SK-N-SH (cell line): ENCODE measurements around the gene HECW1. TPM values are rescaled to one million over a fixed set of nuclear protein-coding genes. Genes with fewer than 3 reads are reported as not detected.

ENCODE experiments used
- CTCF ChIA-PET: fragments of 300-600, 350-600 bp; formaldehyde crosslinking; extraction: SDS; loops from one replicate; lab custom pipeline; 2021; lab: Yijun Ruan, JAX
- POLR2A ChIA-PET: fragments of 350-600 bp; sonication (Branson Sonifier 250); formaldehyde crosslinking; extraction: SDS; loops from one replicate; lab custom pipeline; 2020; ENCODE audit warnings: antibody characterized with exemption, inconsistent platforms; lab: Yijun Ruan, JAX
- DNase-seq: peaks from one replicate; pipeline ENCODE4 v3.0.0; 2012
- H2AFZ ChIP-seq: fragments of 200-600 bp; sonication (generic); 2 replicates; pipeline ENCODE4 v1.8.1; 2016; ENCODE audit warnings: antibody characterized with exemption, mild to moderate bottlenecking, low read depth
- H3F3A ChIP-seq: fragments of 200-600 bp; sonication (generic); replicated peaks from 2 replicates; pipeline ENCODE3; 2016; ENCODE audit warnings: antibody characterized with exemption, mild to moderate bottlenecking; ENCODE audit not compliant: insufficient read depth
- H3K27ac ChIP-seq, 2 experiments: fragments of 200-500 bp in 1 of 2; fragments of 200-600 bp in 1 of 2; sonication (Bioruptor generic) in 1 of 2; sonication (generic), shearing (Covaris generic) in 1 of 2; 2 replicates each; pipeline versions ENCODE4 v1.5.1 to v1.6.1; 2014 to 2016; ENCODE audit warnings: low read depth in 2 of 2, inconsistent platforms in 1 of 2, low read length in 1 of 2, mild to moderate bottlenecking in 1 of 2, mixed read lengths in 1 of 2
- H3K27me3 ChIP-seq: fragments of 200-600 bp; sonication (generic), shearing (Covaris generic); 2 replicates; pipeline ENCODE4 v1.6.1; 2016; ENCODE audit warnings: mixed run types; ENCODE audit not compliant: insufficient read depth
- H3K36me3 ChIP-seq, 2 experiments: fragments of 200-500 bp in 1 of 2; fragments of 200-600 bp in 1 of 2; sonication (Bioruptor generic) in 1 of 2; sonication (generic) in 1 of 2; replicated peaks in 1 of 2; 2 replicates each; pipeline versions ENCODE3 to v1.5.1; 2014 to 2016; ENCODE audit warnings: low read length in 1 of 2, mild to moderate bottlenecking in 1 of 2; ENCODE audit not compliant: insufficient read depth in 2 of 2, control insufficient read depth in 1 of 2
- H3K4me1 ChIP-seq, 2 experiments: fragments of 200-500 bp in 1 of 2; fragments of 200-600 bp in 1 of 2; sonication (Bioruptor generic) in 1 of 2; sonication (generic), shearing (Covaris generic) in 1 of 2; 2 replicates each; pipeline versions ENCODE4 v1.5.1 to v1.6.1; 2014 to 2016; ENCODE audit warnings: low read depth in 1 of 2, low read length in 1 of 2, mixed run types in 1 of 2; ENCODE audit not compliant: insufficient read depth in 2 of 2, control insufficient read depth in 1 of 2
- H3K4me2 ChIP-seq: fragments of 200-600 bp; sonication (generic), shearing (Covaris generic); 2 replicates; pipeline ENCODE4 v1.6.1; 2017; ENCODE audit warnings: mixed run types
- H3K4me3 ChIP-seq, 2 experiments: fragments of 200-500 bp in 1 of 2; fragments of 200-600 bp in 1 of 2; sonication (Bioruptor generic) in 1 of 2; sonication (generic), shearing (Covaris generic) in 1 of 2; 2 replicates each; pipeline versions ENCODE4 v1.5.1 to v1.8.1; 2014 to 2016; ENCODE audit warnings: low read depth in 2 of 2, inconsistent platforms in 1 of 2, low read length in 1 of 2, mild to moderate bottlenecking in 1 of 2, mixed read lengths in 1 of 2, moderate library complexity in 1 of 2
- H3K79me2 ChIP-seq: fragments of 200-600 bp; sonication (generic); 2 replicates; pipeline ENCODE4 v1.8.1; 2017; ENCODE audit warnings: mild to moderate bottlenecking; ENCODE audit not compliant: insufficient read depth
- H3K9ac ChIP-seq: fragments of 200-600 bp; sonication (generic); 2 replicates; pipeline ENCODE4 v1.6.1; 2017; ENCODE audit warnings: mixed run types
- H3K9me2 ChIP-seq: fragments of 200-600 bp; sonication (generic); 2 replicates; pipeline ENCODE4 v1.6.1; 2017; ENCODE audit warnings: mixed run types
- H3K9me3 ChIP-seq: fragments of 200-600 bp; sonication (generic); 2 replicates; pipeline ENCODE4 v1.6.1; 2017; ENCODE audit warnings: mixed run types, mild to moderate bottlenecking, moderate library complexity
- H4K20me1 ChIP-seq: fragments of 200-600 bp; sonication (generic); 2 replicates; pipeline ENCODE4 v1.6.1; 2017; ENCODE audit warnings: mild to moderate bottlenecking, mixed run types; ENCODE audit not compliant: insufficient read depth
- ELF1 ChIP-seq: IDR thresholded peaks from 2 replicates; pipeline ENCODE4 v1.4.0; 2012
- FOSL2 ChIP-seq: IDR thresholded peaks from 2 replicates; pipeline ENCODE4 v1.4.0; 2012; ENCODE audit warnings: low read depth, mild to moderate bottlenecking, moderate library complexity, borderline replicate concordance
- FOXJ3 ChIP-seq: sonication (generic); formaldehyde crosslinking; IDR thresholded peaks from 2 replicates; pipeline ENCODE4 v1.5.1; 2020; ENCODE audit warnings: mild to moderate bottlenecking, missing genetic modification reagents
- IRF3 ChIP-seq: fragments of 150-350 bp; IDR thresholded peaks from 2 replicates; pipeline ENCODE4 v1.6.1; 2016; ENCODE audit warnings: mild to moderate bottlenecking, low read depth, low read length
- JUND ChIP-seq: IDR thresholded peaks from 2 replicates; pipeline ENCODE4 v1.4.0; 2012
- MAX ChIP-seq: IDR thresholded peaks from 2 replicates; pipeline ENCODE4 v1.4.0; 2012; ENCODE audit warnings: low read depth
- MXI1 ChIP-seq: IDR thresholded peaks from 2 replicates; pipeline ENCODE4 v1.6.1; 2012; ENCODE audit warnings: mild to moderate bottlenecking, low read depth, low read length, improper control_type of control experiment
- NRF1 ChIP-seq: IDR thresholded peaks from 2 replicates; pipeline ENCODE4 v1.6.1; 2012; ENCODE audit warnings: low read depth, mild to moderate bottlenecking, low read length
- RCOR1 ChIP-seq: fragments of 150-350 bp; IDR thresholded peaks from 2 replicates; pipeline ENCODE4 v1.6.1; 2017; ENCODE audit warnings: antibody characterized with exemption, low read length
- USF2 ChIP-seq: fragments of 150-350 bp; IDR thresholded peaks from 2 replicates; pipeline ENCODE4 v1.6.1; 2017; ENCODE audit warnings: antibody characterized with exemption, low read length, low read depth, borderline replicate concordance
- YY1 ChIP-seq: IDR thresholded peaks from 2 replicates; pipeline ENCODE4 v1.4.0; 2012; ENCODE audit warnings: low read depth, mild to moderate bottlenecking
- WGBS: methylation state at CpG from one replicate; pipeline ENCODE4 v1.1.6; 2017; ENCODE audit warnings: low lambda C conversion rate; 5-methylcytosine and 5-hydroxymethylcytosine counted together
- polyA plus RNA-seq, 3 experiments: library from polyadenylated mRNA; depleted of rRNA; stranded (reverse); fragments of >200 nt; gene quantifications; 2 replicates each; pipeline ENCODE4 v1.2.3, GENCODE V29; 2012
- TF ChIP-seq, protein P1 (sequence below): IDR thresholded peaks from 2 replicates; pipeline ENCODE4 v1.6.1; 2012; ENCODE audit warnings: mild to moderate bottlenecking, low read depth, low read length, moderate library complexity

HECW1 gene
- polyA plus RNA-seq, 1 of the 3 experiments (the other 2 are of a cell fraction): not detected

- H3K4me3 ChIP-seq: no peak overlapping the region
- no peaks in the 10 kb centered on the region for H3K36me3 ChIP-seq
- H3F3A ChIP-seq: no peaks in the 10 kb centered on the region
- 40% methylated on average over 2 of the region's 2 CpGs for WGBS
- H3K4me2 ChIP-seq: no peak overlapping the region
- ChIA-PET CTCF (interaction anchor here (1.3 to 2.0 kb wide), 3 partner anchors 20 to 174 kb away, joined by 3 to 4 read pairs (median 3); no protein-coding TSS in a partner anchor), POLR2A (no interaction called here)
- H3K9me2 ChIP-seq: no peaks in the 10 kb centered on the region
- no peaks in the 10 kb centered on the region for H3K4me1 ChIP-seq
- H4K20me1 ChIP-seq: no peaks in the 10 kb centered on the region
- H3K27ac ChIP-seq: no peak overlapping the region
- H2AFZ ChIP-seq: no peak overlapping the region
- H3K9me3 ChIP-seq: no peaks in the 10 kb centered on the region
- H3K9ac ChIP-seq: no peak overlapping the region
- DNase-seq: no peak
- no peak for TF ChIP-seq MXI1
- TF ChIP-seq USF2: no peak
- TF ChIP-seq YY1: no peak
- no peak for TF ChIP-seq MAX
- no peak for TF ChIP-seq RCOR1
- no peak for TF ChIP-seq IRF3
- TF ChIP-seq FOXJ3 (CRISPR knock-in tag): no peak
- TF ChIP-seq, protein P1, sequence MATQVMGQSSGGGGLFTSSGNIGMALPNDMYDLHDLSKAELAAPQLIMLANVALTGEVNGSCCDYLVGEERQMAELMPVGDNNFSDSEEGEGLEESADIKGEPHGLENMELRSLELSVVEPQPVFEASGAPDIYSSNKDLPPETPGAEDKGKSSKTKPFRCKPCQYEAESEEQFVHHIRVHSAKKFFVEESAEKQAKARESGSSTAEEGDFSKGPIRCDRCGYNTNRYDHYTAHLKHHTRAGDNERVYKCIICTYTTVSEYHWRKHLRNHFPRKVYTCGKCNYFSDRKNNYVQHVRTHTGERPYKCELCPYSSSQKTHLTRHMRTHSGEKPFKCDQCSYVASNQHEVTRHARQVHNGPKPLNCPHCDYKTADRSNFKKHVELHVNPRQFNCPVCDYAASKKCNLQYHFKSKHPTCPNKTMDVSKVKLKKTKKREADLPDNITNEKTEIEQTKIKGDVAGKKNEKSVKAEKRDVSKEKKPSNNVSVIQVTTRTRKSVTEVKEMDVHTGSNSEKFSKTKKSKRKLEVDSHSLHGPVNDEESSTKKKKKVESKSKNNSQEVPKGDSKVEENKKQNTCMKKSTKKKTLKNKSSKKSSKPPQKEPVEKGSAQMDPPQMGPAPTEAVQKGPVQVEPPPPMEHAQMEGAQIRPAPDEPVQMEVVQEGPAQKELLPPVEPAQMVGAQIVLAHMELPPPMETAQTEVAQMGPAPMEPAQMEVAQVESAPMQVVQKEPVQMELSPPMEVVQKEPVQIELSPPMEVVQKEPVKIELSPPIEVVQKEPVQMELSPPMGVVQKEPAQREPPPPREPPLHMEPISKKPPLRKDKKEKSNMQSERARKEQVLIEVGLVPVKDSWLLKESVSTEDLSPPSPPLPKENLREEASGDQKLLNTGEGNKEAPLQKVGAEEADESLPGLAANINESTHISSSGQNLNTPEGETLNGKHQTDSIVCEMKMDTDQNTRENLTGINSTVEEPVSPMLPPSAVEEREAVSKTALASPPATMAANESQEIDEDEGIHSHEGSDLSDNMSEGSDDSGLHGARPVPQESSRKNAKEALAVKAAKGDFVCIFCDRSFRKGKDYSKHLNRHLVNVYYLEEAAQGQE: no peak
- TF ChIP-seq JUND: no peak
- TF ChIP-seq NRF1: no peak
- no peak for TF ChIP-seq FOSL2
- no peak for TF ChIP-seq ELF1
- no peaks in the 10 kb centered on the region for H3K79me2 ChIP-seq
- H3K27me3 ChIP-seq: no peaks in the 10 kb centered on the region; the same call in 1 of the 2 replicates
Measured at GRCh38 chr7:43289826-43290225, 177.4 kb downstream of the HECW1 start.
